HEK293 (cell line): Measurements from ENCODE around the gene RPL13A.

ENCODE experiments used
- CTCF ChIA-PET: fragments of 350-600 bp; formaldehyde crosslinking; extraction: SDS; loops from one replicate; lab custom pipeline; 2021; ENCODE audit warnings: antibody characterized with exemption; lab: Yijun Ruan, JAX
- POLR2A ChIA-PET: fragments of 300-600 bp; formaldehyde crosslinking; extraction: SDS; loops from one replicate; lab custom pipeline; 2020; ENCODE audit warnings: antibody characterized with exemption, inconsistent platforms; lab: Yijun Ruan, JAX
- H3K27ac ChIP-seq: fragments of 200-500 bp; sonication (Bioruptor generic); 2 replicates; pipeline ENCODE4 v1.5.1; 2014; ENCODE audit warnings: low read depth, low read length, control low read depth, inconsistent platforms; ENCODE audit errors: extremely low read depth
- H3K36me3 ChIP-seq, 2 experiments: fragments of 200-500 bp in 1 of 2; sonication (Bioruptor generic) in 1 of 2; 1 replicate in 1 of 2; 2 replicates in 1 of 2; pipeline ENCODE4 v1.5.1; 2014 to 2017; ENCODE audit warnings: inconsistent platforms in 2 of 2, low read length in 2 of 2; ENCODE audit not compliant: control insufficient read depth in 2 of 2, insufficient read depth in 1 of 2
- H3K4me1 ChIP-seq: fragments of 200-500 bp; sonication (Bioruptor generic); 2 replicates; pipeline ENCODE4 v1.5.1; 2014; ENCODE audit warnings: mild to moderate bottlenecking, low read length, inconsistent platforms; ENCODE audit not compliant: control insufficient read depth, insufficient read depth
- H3K4me3 ChIP-seq: 2 replicates; pipeline ENCODE4 v1.5.1; 2011; ENCODE audit warnings: low read depth, mild to moderate bottlenecking, control low read depth, low read length, moderate library complexity
- H3K9me3 ChIP-seq: fragments of 200-500 bp; sonication (Bioruptor generic); 2 replicates; pipeline ENCODE4 v1.5.1; 2014; ENCODE audit warnings: low read depth, low read length, inconsistent platforms; ENCODE audit not compliant: control insufficient read depth, insufficient read depth
- GLI4 ChIP-seq: fragments of 450-650 bp; formaldehyde crosslinking; IDR thresholded peaks from 2 replicates; pipeline ENCODE4 v1.5.1; 2016; ENCODE audit warnings: missing biosample characterization, missing genetic modification characterization
- KLF1 ChIP-seq: fragments of 450-650 bp; formaldehyde crosslinking; IDR thresholded peaks from 2 replicates; pipeline ENCODE4 v1.5.1; 2016; ENCODE audit warnings: missing biosample characterization, missing genetic modification characterization
- REPIN1 ChIP-seq: fragments of 450-650 bp; formaldehyde crosslinking; IDR thresholded peaks from 2 replicates; pipeline ENCODE4 v1.5.1; 2017; ENCODE audit warnings: missing biosample characterization, missing genetic modification characterization, low read depth
- SETDB1 ChIP-seq: IDR thresholded peaks from one replicate; pipeline ENCODE4 v1.6.1; 2017; ENCODE audit warnings: mild to moderate bottlenecking, low read length, moderate library complexity, mixed read lengths; ENCODE audit not compliant: insufficient read length
- TCF7L2 ChIP-seq: IDR thresholded peaks from 2 replicates; pipeline ENCODE4 v1.6.1; 2011; ENCODE audit warnings: low read depth, mild to moderate bottlenecking, inconsistent platforms, low read length, moderate library complexity, borderline replicate concordance
- ZBTB17 ChIP-seq: fragments of 450-650 bp; formaldehyde crosslinking; IDR thresholded peaks from 2 replicates; pipeline ENCODE4 v1.5.1; 2016; ENCODE audit warnings: missing biosample characterization, missing genetic modification characterization
- ZBTB8A ChIP-seq: fragments of 450-650 bp; formaldehyde crosslinking; IDR thresholded peaks from 2 replicates; pipeline ENCODE4 v1.5.1; 2016; ENCODE audit warnings: missing biosample characterization, missing genetic modification characterization
- ZNF121 ChIP-seq: fragments of 450-650 bp; formaldehyde crosslinking; IDR thresholded peaks from 2 replicates; pipeline ENCODE4 v1.5.1; 2016; ENCODE audit warnings: missing biosample characterization, missing genetic modification characterization
- ZNF157 ChIP-seq: fragments of 450-650 bp; formaldehyde crosslinking; IDR thresholded peaks from 2 replicates; pipeline ENCODE4 v1.5.1; 2016; ENCODE audit warnings: missing biosample characterization, missing genetic modification characterization
- ZNF174 ChIP-seq: fragments of 450-650 bp; formaldehyde crosslinking; IDR thresholded peaks from 2 replicates; pipeline ENCODE4 v1.5.0; 2017; ENCODE audit warnings: missing biosample characterization, mild to moderate bottlenecking, missing genetic modification characterization
- ZNF335 ChIP-seq: fragments of 450-650 bp; formaldehyde crosslinking; conservative IDR thresholded peaks from 2 replicates; pipeline ENCODE4 v1.5.1; 2016; ENCODE audit warnings: missing biosample characterization, missing genetic modification characterization
- ZNF473 ChIP-seq: fragments of 450-650 bp; formaldehyde crosslinking; IDR thresholded peaks from 2 replicates; pipeline ENCODE4 v1.5.1; 2017; ENCODE audit warnings: missing biosample characterization, missing genetic modification characterization
- ZNF530 ChIP-seq: fragments of 450-650 bp; formaldehyde crosslinking; IDR thresholded peaks from 2 replicates; pipeline ENCODE4 v1.5.1; 2016; ENCODE audit warnings: low read depth, missing biosample characterization, missing genetic modification characterization
- ZNF596 ChIP-seq: fragments of 450-650 bp; IDR thresholded peaks from 2 replicates; pipeline ENCODE4 v1.5.0; 2018; ENCODE audit warnings: missing biosample characterization, mild to moderate bottlenecking, missing genetic modification characterization, moderate library complexity
- ZNF629 ChIP-seq: fragments of 450-650 bp; formaldehyde crosslinking; IDR thresholded peaks from 2 replicates; pipeline ENCODE4 v1.5.1; 2017; ENCODE audit warnings: missing biosample characterization, missing genetic modification characterization
- ZNF660 ChIP-seq: fragments of 450-650 bp; IDR thresholded peaks from 2 replicates; pipeline ENCODE4 v1.5.1; 2018; ENCODE audit warnings: missing biosample characterization, mild to moderate bottlenecking, missing genetic modification characterization
- ZNF830 ChIP-seq: fragments of 450-650 bp; IDR thresholded peaks from 2 replicates; pipeline ENCODE4 v1.5.0; 2018; ENCODE audit warnings: missing biosample characterization, missing genetic modification characterization, low read depth, mild to moderate bottlenecking, moderate library complexity
- ZSCAN30 ChIP-seq: fragments of 450-650 bp; IDR thresholded peaks from 2 replicates; pipeline ENCODE4 v1.5.1; 2018; ENCODE audit warnings: missing biosample characterization, mild to moderate bottlenecking, missing genetic modification characterization, moderate library complexity
- TF ChIP-seq, protein P1 (sequence below): fragments of 450-650 bp; formaldehyde crosslinking; IDR thresholded peaks from 2 replicates; pipeline ENCODE4 v1.5.1; 2016; ENCODE audit warnings: missing biosample characterization, missing genetic modification characterization
- TF ChIP-seq, protein P2 (sequence below): fragments of 450-650 bp; formaldehyde crosslinking; IDR thresholded peaks from 2 replicates; pipeline ENCODE4 v1.5.1; 2016; ENCODE audit warnings: missing biosample characterization, missing genetic modification characterization
- TF ChIP-seq, protein P3 (sequence below): fragments of 450-650 bp; formaldehyde crosslinking; IDR thresholded peaks from 2 replicates; pipeline ENCODE4 v1.5.1; 2016; ENCODE audit warnings: missing biosample characterization, missing genetic modification characterization
- TF ChIP-seq, protein P4 (sequence below): fragments of 450-650 bp; formaldehyde crosslinking; IDR thresholded peaks from 2 replicates; pipeline ENCODE4 v1.5.1; 2016; ENCODE audit warnings: missing biosample characterization, missing genetic modification characterization
- TF ChIP-seq, protein P5 (sequence below): fragments of 450-650 bp; formaldehyde crosslinking; IDR thresholded peaks from 2 replicates; pipeline ENCODE4 v1.5.1; 2017; ENCODE audit warnings: missing biosample characterization, missing genetic modification characterization

Gene RPL13A

DNA sequence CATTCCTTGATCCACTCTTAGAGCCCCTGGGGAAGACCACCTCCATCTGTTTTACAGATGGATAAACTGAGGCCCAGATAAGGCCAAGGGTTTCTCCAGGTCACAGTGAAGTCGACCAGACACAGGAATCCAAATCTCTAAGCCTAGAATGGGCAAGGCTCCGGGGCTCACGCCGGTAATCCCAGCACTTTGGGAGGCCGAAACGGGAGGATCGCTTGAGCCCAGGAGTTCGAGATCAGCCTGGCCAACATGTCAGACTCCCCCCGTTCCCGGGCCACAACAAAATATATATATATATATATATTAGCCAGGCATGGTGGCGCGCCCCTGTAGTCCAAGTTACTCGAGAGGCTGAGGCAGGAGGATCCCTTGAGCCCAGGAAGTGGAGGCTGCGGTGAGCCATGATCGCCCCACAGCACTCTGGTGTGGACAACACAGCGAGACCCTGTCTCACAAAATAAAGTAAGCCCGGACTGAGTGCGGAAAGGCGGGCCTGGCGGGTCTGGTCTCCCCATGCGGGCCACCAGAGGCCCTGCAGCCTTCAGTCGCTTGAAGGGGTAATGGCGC, 615 bp upstream of the RPL13A start:
- ChIA-PET CTCF (interaction anchor here (1.1 to 1.9 kb wide), 2 partner anchors 8 to 10 kb away, joined by 4 to 5 read pairs; no protein-coding TSS in a partner anchor), POLR2A (interaction anchor here (1.2 to 1.6 kb wide), 5 partner anchors 9 to 154 kb away, joined by 3 to 26 read pairs (median 6); partner anchors contain the start of genes PIH1D1, RPS11 and RRAS)
- no peak overlapping the region for H3K27ac ChIP-seq

More for the DNA sequence above, 615 bp upstream of the RPL13A start:
- no peaks in the 10 kb centered on the region for H3K9me3 ChIP-seq
- H3K4me1 ChIP-seq, result peaks cover 4% of the 10 kb centered on the region; the same call in 1 of the 2 replicates
- no peak overlapping the region; the same call in 1 of the 2 replicates for H3K4me3 ChIP-seq
- TF ChIP-seq, protein P1, sequence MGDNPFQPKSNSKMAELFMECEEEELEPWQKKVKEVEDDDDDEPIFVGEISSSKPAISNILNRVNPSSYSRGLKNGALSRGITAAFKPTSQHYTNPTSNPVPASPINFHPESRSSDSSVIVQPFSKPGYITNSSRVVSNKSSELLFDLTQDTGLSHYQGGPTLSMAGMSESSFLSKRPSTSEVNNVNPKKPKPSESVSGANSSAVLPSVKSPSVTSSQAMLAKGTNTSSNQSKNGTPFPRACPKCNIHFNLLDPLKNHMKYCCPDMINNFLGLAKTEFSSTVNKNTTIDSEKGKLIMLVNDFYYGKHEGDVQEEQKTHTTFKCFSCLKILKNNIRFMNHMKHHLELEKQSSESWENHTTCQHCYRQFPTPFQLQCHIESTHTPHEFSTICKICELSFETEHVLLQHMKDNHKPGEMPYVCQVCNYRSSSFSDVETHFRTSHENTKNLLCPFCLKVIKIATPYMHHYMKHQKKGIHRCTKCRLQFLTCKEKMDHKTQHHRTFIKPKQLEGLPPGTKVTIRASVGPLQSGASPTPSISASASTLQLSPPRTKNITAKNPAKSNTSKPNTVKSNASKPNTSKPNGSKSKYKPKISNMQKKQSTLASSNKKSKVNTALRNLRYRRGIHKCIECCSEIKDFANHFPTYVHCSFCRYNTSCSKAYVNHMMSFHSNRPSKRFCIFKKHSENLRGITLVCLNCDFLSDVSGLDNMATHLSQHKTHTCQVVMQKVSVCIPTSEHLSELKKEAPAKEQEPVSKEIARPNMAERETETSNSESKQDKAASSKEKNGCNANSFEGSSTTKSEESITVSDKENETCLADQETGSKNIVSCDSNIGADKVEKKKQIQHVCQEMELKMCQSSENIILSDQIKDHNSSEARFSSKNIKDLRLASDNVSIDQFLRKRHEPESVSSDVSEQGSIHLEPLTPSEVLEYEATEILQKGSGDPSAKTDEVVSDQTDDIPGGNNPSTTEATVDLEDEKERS (tag by site-specific recombination), result peak; percentile 44; the same call in 1 of the 2 replicates
- TF ChIP-seq ZBTB8A (tag by site-specific recombination), result no peak
- TF ChIP-seq ZNF596 (tag by site-specific recombination), result no peak
- TF ChIP-seq REPIN1 (tag by site-specific recombination), result no peak
- peak; percentile 86 for TF ChIP-seq ZSCAN30 (tag by site-specific recombination)
- TF ChIP-seq, protein P2, sequence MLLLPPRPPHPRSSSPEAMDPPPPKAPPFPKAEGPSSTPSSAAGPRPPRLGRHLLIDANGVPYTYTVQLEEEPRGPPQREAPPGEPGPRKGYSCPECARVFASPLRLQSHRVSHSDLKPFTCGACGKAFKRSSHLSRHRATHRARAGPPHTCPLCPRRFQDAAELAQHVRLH, result no peak
- no peak for TF ChIP-seq ZNF157 (tag by site-specific recombination)
- TF ChIP-seq ZNF174 (tag by site-specific recombination), result no peak
- peak; percentile 68 for TF ChIP-seq ZNF335
- TF ChIP-seq, protein P3, sequence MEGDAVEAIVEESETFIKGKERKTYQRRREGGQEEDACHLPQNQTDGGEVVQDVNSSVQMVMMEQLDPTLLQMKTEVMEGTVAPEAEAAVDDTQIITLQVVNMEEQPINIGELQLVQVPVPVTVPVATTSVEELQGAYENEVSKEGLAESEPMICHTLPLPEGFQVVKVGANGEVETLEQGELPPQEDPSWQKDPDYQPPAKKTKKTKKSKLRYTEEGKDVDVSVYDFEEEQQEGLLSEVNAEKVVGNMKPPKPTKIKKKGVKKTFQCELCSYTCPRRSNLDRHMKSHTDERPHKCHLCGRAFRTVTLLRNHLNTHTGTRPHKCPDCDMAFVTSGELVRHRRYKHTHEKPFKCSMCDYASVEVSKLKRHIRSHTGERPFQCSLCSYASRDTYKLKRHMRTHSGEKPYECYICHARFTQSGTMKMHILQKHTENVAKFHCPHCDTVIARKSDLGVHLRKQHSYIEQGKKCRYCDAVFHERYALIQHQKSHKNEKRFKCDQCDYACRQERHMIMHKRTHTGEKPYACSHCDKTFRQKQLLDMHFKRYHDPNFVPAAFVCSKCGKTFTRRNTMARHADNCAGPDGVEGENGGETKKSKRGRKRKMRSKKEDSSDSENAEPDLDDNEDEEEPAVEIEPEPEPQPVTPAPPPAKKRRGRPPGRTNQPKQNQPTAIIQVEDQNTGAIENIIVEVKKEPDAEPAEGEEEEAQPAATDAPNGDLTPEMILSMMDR (tag by site-specific recombination), result peak; percentile 17; the same call in 1 of the 2 replicates
- TF ChIP-seq, protein P4, sequence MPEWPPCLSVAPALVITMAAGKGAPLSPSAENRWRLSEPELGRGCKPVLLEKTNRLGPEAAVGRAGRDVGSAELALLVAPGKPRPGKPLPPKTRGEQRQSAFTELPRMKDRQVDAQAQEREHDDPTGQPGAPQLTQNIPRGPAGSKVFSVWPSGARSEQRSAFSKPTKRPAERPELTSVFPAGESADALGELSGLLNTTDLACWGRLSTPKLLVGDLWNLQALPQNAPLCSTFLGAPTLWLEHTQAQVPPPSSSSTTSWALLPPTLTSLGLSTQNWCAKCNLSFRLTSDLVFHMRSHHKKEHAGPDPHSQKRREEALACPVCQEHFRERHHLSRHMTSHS (tag by site-specific recombination), result no peak
- TF ChIP-seq ZBTB17 (tag by site-specific recombination), result no peak
- no peak for TF ChIP-seq SETDB1
- TF ChIP-seq ZNF473 (tag by site-specific recombination), result no peak
- no peak for TF ChIP-seq ZNF629 (tag by site-specific recombination)
- TF ChIP-seq, protein P5, sequence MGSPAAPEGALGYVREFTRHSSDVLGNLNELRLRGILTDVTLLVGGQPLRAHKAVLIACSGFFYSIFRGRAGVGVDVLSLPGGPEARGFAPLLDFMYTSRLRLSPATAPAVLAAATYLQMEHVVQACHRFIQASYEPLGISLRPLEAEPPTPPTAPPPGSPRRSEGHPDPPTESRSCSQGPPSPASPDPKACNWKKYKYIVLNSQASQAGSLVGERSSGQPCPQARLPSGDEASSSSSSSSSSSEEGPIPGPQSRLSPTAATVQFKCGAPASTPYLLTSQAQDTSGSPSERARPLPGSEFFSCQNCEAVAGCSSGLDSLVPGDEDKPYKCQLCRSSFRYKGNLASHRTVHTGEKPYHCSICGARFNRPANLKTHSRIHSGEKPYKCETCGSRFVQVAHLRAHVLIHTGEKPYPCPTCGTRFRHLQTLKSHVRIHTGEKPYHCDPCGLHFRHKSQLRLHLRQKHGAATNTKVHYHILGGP (tag by site-specific recombination), result no peak
- TF ChIP-seq TCF7L2, result no peak
- TF ChIP-seq ZNF121 (tag by site-specific recombination), result peak; percentile 42; the same call in 1 of the 2 replicates
- no peak for TF ChIP-seq ZNF830
- 0 out of 2 replicates have a peak, but pooled peaks have one; percentile 8 for TF ChIP-seq ZNF660 (tag by site-specific recombination)
- no peak for TF ChIP-seq GLI4 (tag by site-specific recombination)
- TF ChIP-seq KLF1, result no peak
- TF ChIP-seq ZNF530, result no peak
- peaks cover 14 to 41% of the 10 kb centered on the region in 2 experiments for H3K36me3 ChIP-seq
